ENCODE data around the gene BCL2L12.

Gene BCL2L12

GRCh38 chr19:49640113-49640898 lies 25.4 kb upstream of the BCL2L12 start, which contains the start of gene RRAS (continued):
- TF ChIP-seq PRDM2 (tag by site-specific recombination; IDR thresholded peaks at IDR 0.05; ENCODE audit: borderline replicate concordance) (no peak), ZNF585B (tag by site-specific recombination; IDR thresholded peaks at IDR 0.05) (no peak), CTCF (tag by site-specific recombination; IDR thresholded peaks at IDR 0.05) (no peak), ZNF174 (tag by site-specific recombination; IDR thresholded peaks at IDR 0.05) (no peak), ZNF785 (tag by site-specific recombination; IDR thresholded peaks at IDR 0.05) (no peak; the same call in 1 of the 2 replicates), ZNF18 (tag by site-specific recombination; IDR thresholded peaks at IDR 0.05) (no peak), ZNF148 (tag by site-specific recombination; IDR thresholded peaks at IDR 0.05; ENCODE audit: borderline replicate concordance) (no peak), TSHZ1 (tag by site-specific recombination; IDR thresholded peaks at IDR 0.05; ENCODE audit: borderline replicate concordance) (peak; percentile 52; the same call in 1 of the 2 replicates), ZNF580 (tag by site-specific recombination; IDR thresholded peaks at IDR 0.05) (peak; percentile 82), ZNF266 (tag by site-specific recombination; IDR thresholded peaks at IDR 0.05; ENCODE audit: low read depth) (no peak), ZIC2 (tag by site-specific recombination; IDR thresholded peaks at IDR 0.05) (peak; percentile 58), ZNF335 (tag by site-specific recombination; conservative IDR thresholded peaks at IDR 0.05) (peak; percentile 82), GLIS1 (tag by site-specific recombination; IDR thresholded peaks at IDR 0.05) (peak; percentile 63), ZNF560 (tag by site-specific recombination; IDR thresholded peaks at IDR 0.05; ENCODE audit: borderline replicate concordance) (no peak), ZNF394 (tag by site-specific recombination; IDR thresholded peaks at IDR 0.05; ENCODE audit: borderline replicate concordance) (peak; percentile 100), ZNF830 (tag by site-specific recombination; IDR thresholded peaks at IDR 0.05; ENCODE audit: low read depth) (no peak), ZNF645 (tag by site-specific recombination; IDR thresholded peaks at IDR 0.05) (no peak), ZNF341 (tag by site-specific recombination; IDR thresholded peaks at IDR 0.05; ENCODE audit: low read depth) (peak; percentile 75), HOXA7 (CRISPR knock-in tag; IDR thresholded peaks at IDR 0.05; ENCODE audit: borderline replicate concordance) (no peak), HOXC10 (CRISPR knock-in tag; IDR thresholded peaks at IDR 0.05) (no peak)
